B cell (primary cell): ENCODE data around the gene ZNF816.
"Not testable (repeated sequence)": the region's sequence is repeated elsewhere in the genome, so short reads cannot be mapped to it uniquely, and the experiment has no call there.

Experiments
- CTCF ChIP-seq: fragments of 200-600 bp; IDR thresholded peaks from one replicate; pipeline ENCODE4 v1.8.0; 2022; ENCODE audit warnings: antibody characterized with exemption, mild to moderate bottlenecking
- EZH2 ChIP-seq: IDR thresholded peaks from 2 replicates; pipeline ENCODE4 v1.6.1; 2012; ENCODE audit warnings: borderline replicate concordance, low read depth, mild to moderate bottlenecking, moderate library complexity, low read length; ENCODE audit not compliant: insufficient read depth, poor library complexity, severe bottlenecking

GRCh38 chr19:52983167-52983566 lies 20.5 kb upstream of the ZNF816 start:
- TF ChIP-seq CTCF, EZH2: not testable (repeated sequence)
